IMR-90 (cell line): ENCODE results near the gene CPT1A. TPM values are rescaled to one million over a fixed set of nuclear protein-coding genes. Genes with fewer than 3 reads are reported as not detected.

Source experiments
- ATAC-seq: fragments of 200-7000 bp; cut with Tn5 transposase; 2 replicates; pipeline ENCODE4 v1.9.1; 2020; ENCODE audit warnings: low read depth, mild to moderate bottlenecking, moderate library complexity
- BruUV-seq: library from RNA; stranded (reverse); fragments of 400-500 nt; replicated peaks from 2 replicates; lab custom pipeline; 2021; lab: Mats Ljungman, UMichigan
- CTCF ChIA-PET: fragments of 300-600 bp; formaldehyde crosslinking; extraction: SDS; loops from one replicate; lab custom pipeline; 2021; ENCODE audit warnings: antibody characterized with exemption; lab: Yijun Ruan, JAX
- POLR2A ChIA-PET: fragments of 300-600 bp; sonication (Branson Sonifier 250); formaldehyde crosslinking; loops from one replicate; lab custom pipeline; 2022; ENCODE audit warnings: antibody characterized with exemption; ENCODE audit not compliant: unreplicated experiment; lab: Charles Lee
- DNase-seq: peaks from one replicate; pipeline ENCODE4 v3.0.0; 2013
- H2AFZ ChIP-seq: replicated peaks from 2 replicates; pipeline ENCODE3; 2013; ENCODE audit warnings: low read length, mild to moderate bottlenecking; ENCODE audit not compliant: poor library complexity
- H2AK5ac ChIP-seq: 2 replicates; pipeline ENCODE4 v1.6.1; 2013; ENCODE audit warnings: low read depth, low read length, inconsistent platforms
- H2AK9ac ChIP-seq: replicated peaks from 2 replicates; pipeline ENCODE3; 2013; ENCODE audit warnings: mild to moderate bottlenecking, low read depth, low read length, moderate library complexity; ENCODE audit not compliant: poor library complexity
- H2BK120ac ChIP-seq: 2 replicates; pipeline ENCODE4 v1.6.1; 2013; ENCODE audit warnings: low read depth, low read length, inconsistent platforms
- H2BK15ac ChIP-seq: 3 replicates; pipeline ENCODE4 v1.6.1; 2013; ENCODE audit warnings: low read depth, low read length, inconsistent platforms
- H2BK20ac ChIP-seq: 2 replicates; pipeline ENCODE4 v1.6.1; 2013; ENCODE audit warnings: low read depth, mild to moderate bottlenecking, inconsistent platforms, low read length, moderate library complexity
- H2BK5ac ChIP-seq: 2 replicates; pipeline ENCODE4 v1.6.1; 2013; ENCODE audit warnings: mild to moderate bottlenecking, low read depth, low read length, inconsistent platforms; ENCODE audit not compliant: poor library complexity, severe bottlenecking
- H3K14ac ChIP-seq: replicated peaks from 2 replicates; pipeline ENCODE4 v1.6.1; 2013; ENCODE audit warnings: low read depth, low read length, inconsistent platforms
- H3K18ac ChIP-seq: 2 replicates; pipeline ENCODE4 v1.6.1; 2013; ENCODE audit warnings: low read depth, low read length, control low read depth
- H3K23ac ChIP-seq: 2 replicates; pipeline ENCODE4 v1.6.1; 2013; ENCODE audit warnings: low read depth, low read length, inconsistent platforms
- H3K27ac ChIP-seq: 2 replicates; pipeline ENCODE4 v1.5.1; 2013; ENCODE audit warnings: mild to moderate bottlenecking, control low read depth, low read length; ENCODE audit not compliant: insufficient read depth
- H3K27me3 ChIP-seq: 2 replicates; pipeline ENCODE4 v1.6.1; 2013; ENCODE audit warnings: low read length; ENCODE audit not compliant: control insufficient read depth, insufficient read depth
- H3K36me3 ChIP-seq: 2 replicates; pipeline ENCODE4 v1.6.1; 2013; ENCODE audit warnings: low read length, mixed read lengths; ENCODE audit not compliant: control insufficient read depth, insufficient read depth
- H3K4ac ChIP-seq: 2 replicates; pipeline ENCODE4 v1.6.1; 2013; ENCODE audit warnings: low read depth, low read length, inconsistent platforms
- H3K4me1 ChIP-seq: 2 replicates; pipeline ENCODE4 v1.6.1; 2013; ENCODE audit warnings: low read length, mixed read lengths; ENCODE audit not compliant: control insufficient read depth, insufficient read depth
- H3K4me2 ChIP-seq: 2 replicates; pipeline ENCODE4 v1.6.1; 2013; ENCODE audit warnings: low read depth, mild to moderate bottlenecking, control low read depth, low read length, moderate library complexity
- H3K4me3 ChIP-seq: 2 replicates; pipeline ENCODE4 v1.5.1; 2013; ENCODE audit warnings: low read depth, mild to moderate bottlenecking, control low read depth, low read length, moderate library complexity; ENCODE audit not compliant: insufficient read depth
- H3K56ac ChIP-seq: 2 replicates; pipeline ENCODE4 v1.6.1; 2013; ENCODE audit warnings: low read length, inconsistent platforms; ENCODE audit not compliant: insufficient read depth; ENCODE audit errors: extremely low read depth
- H3K79me1 ChIP-seq, 2 experiments: 2 replicates each; pipeline ENCODE4 v1.6.1; 2013; ENCODE audit warnings: low read length in 2 of 2, inconsistent platforms in 1 of 2, low read depth in 1 of 2
- H3K9ac ChIP-seq: 2 replicates; pipeline ENCODE4 v1.6.1; 2013; ENCODE audit warnings: low read depth, low read length, control low read depth
- H3K9me1 ChIP-seq: 2 replicates; pipeline ENCODE4 v1.6.1; 2013; ENCODE audit warnings: low read length, inconsistent platforms; ENCODE audit not compliant: insufficient read depth
- H3K9me3 ChIP-seq: 2 replicates; pipeline ENCODE4 v1.6.1; 2013; ENCODE audit warnings: low read length; ENCODE audit not compliant: control insufficient read depth, insufficient read depth
- H4K20me1 ChIP-seq: 2 replicates; pipeline ENCODE4 v1.6.1; 2013; ENCODE audit warnings: low read length, inconsistent platforms; ENCODE audit not compliant: insufficient read depth
- H4K5ac ChIP-seq: 2 replicates; pipeline ENCODE4 v1.6.1; 2013; ENCODE audit warnings: mild to moderate bottlenecking, low read depth, low read length, control low read depth
- H4K8ac ChIP-seq, 2 experiments: 2 replicates each; pipeline ENCODE4 v1.6.1; 2013; ENCODE audit warnings: low read depth in 2 of 2, low read length in 2 of 2, control low read depth in 1 of 2, inconsistent platforms in 1 of 2
- H4K91ac ChIP-seq: 2 replicates; pipeline ENCODE4 v1.6.1; 2013; ENCODE audit warnings: low read depth, low read length, inconsistent platforms; ENCODE audit not compliant: insufficient read depth
- CHD1 ChIP-seq: IDR thresholded peaks from 2 replicates; pipeline ENCODE4 v1.6.1; 2012; ENCODE audit warnings: low read depth, low read length, improper control_type of control experiment
- CTCF ChIP-seq: conservative IDR thresholded peaks from 2 replicates; pipeline ENCODE4 v1.5.1; 2012; ENCODE audit warnings: mild to moderate bottlenecking, low read depth, low read length, improper control_type of control experiment
- MAZ ChIP-seq: IDR thresholded peaks from 2 replicates; pipeline ENCODE4 v1.6.1; 2012; ENCODE audit warnings: low read depth, mild to moderate bottlenecking, low read length, improper control_type of control experiment, moderate library complexity, borderline replicate concordance
- MXI1 ChIP-seq: IDR thresholded peaks from 2 replicates; pipeline ENCODE4 v1.6.1; 2012; ENCODE audit warnings: low read depth, mild to moderate bottlenecking, low read length, moderate library complexity, borderline replicate concordance
- NFE2L2 ChIP-seq: fragments of 150-350 bp; IDR thresholded peaks from 2 replicates; pipeline ENCODE4 v1.6.1; 2016; ENCODE audit warnings: low read depth, mild to moderate bottlenecking, low read length
- POLR2A ChIP-seq: IDR thresholded peaks from 2 replicates; pipeline ENCODE4 v1.6.1; 2012; ENCODE audit warnings: mild to moderate bottlenecking, low read depth, low read length
- RAD21 ChIP-seq: IDR thresholded peaks from 2 replicates; pipeline ENCODE4 v1.6.1; 2012; ENCODE audit warnings: low read length, improper control_type of control experiment
- RCOR1 ChIP-seq: IDR thresholded peaks from 2 replicates; pipeline ENCODE4 v1.6.1; 2012; ENCODE audit warnings: mild to moderate bottlenecking, low read length, improper control_type of control experiment; ENCODE audit not compliant: insufficient replicate concordance
- RFX5 ChIP-seq: IDR thresholded peaks from 2 replicates; pipeline ENCODE4 v1.8.0; 2012; ENCODE audit warnings: low read depth, mild to moderate bottlenecking, low read length, moderate library complexity
- SMC3 ChIP-seq: fragments of 150-350 bp; IDR thresholded peaks from 2 replicates; pipeline ENCODE4 v1.6.1; 2016; ENCODE audit warnings: low read depth, mild to moderate bottlenecking, antibody characterized with exemption, low read length, moderate library complexity
- USF2 ChIP-seq: fragments of 150-350 bp; IDR thresholded peaks from 2 replicates; pipeline ENCODE4 v1.6.1; 2017; ENCODE audit warnings: mild to moderate bottlenecking, antibody characterized with exemption, low read length, low read depth
- WGBS, 2 experiments: methylation state at CpG; one replicate each; pipeline versions ENCODE4 v1.1.5 to v1.1.7; 2013; ENCODE audit warnings: missing lambda C conversion rate in 2 of 2; ENCODE audit not compliant: insufficient read length in 1 of 2; ENCODE audit errors: extremely low coverage in 2 of 2; 5-methylcytosine and 5-hydroxymethylcytosine counted together
- dilution Hi-C: fragments of 300-500 bp; cut with HindIII; formaldehyde crosslinking; loops from one replicate; pipeline ENCODE4 v1.14.3; 2018; ENCODE audit warnings: low sequenced_read_pairs; ENCODE audit not compliant: unreplicated experiment
- in situ Hi-C: fragments of 300-500 bp; cut with MboI; formaldehyde crosslinking; loops from 3 replicates; pipeline ENCODE4 v1.14.3; 2019; ENCODE audit warnings: low sequenced_read_pairs, inconsistent platforms, mixed read lengths
- intact Hi-C: fragments of 100-400 bp; cut with micrococcal nuclease; formaldehyde crosslinking; loops from 2 replicates; pipeline ENCODE4 v1.10.0; 2022
- polyA plus RNA-seq, 3 experiments: library from polyadenylated mRNA; depleted of rRNA; stranded (reverse); fragments of >200 nt; gene quantifications; 2 replicates each; pipeline ENCODE4 v1.2.3, GENCODE V29; 2012; ENCODE audit warnings: low replicate concordance in 1 of 3
- total RNA-seq: library from RNA; depleted of rRNA; stranded (reverse); fragments of >200 nt; gene quantifications from 2 replicates; pipeline ENCODE4 v1.2.3, GENCODE V29; 2012
- TF ChIP-seq, protein P1 (sequence below): fragments of 150-350 bp; IDR thresholded peaks from 2 replicates; pipeline ENCODE4 v1.6.1; 2016; ENCODE audit warnings: low read depth, mild to moderate bottlenecking, low read length, moderate library complexity, borderline replicate concordance

CPT1A gene
- total and polyA plus RNA-seq, 2 of the 4 experiments (the other 2 are of a cell fraction), result 15.4 to 21.3 TPM

DNA sequence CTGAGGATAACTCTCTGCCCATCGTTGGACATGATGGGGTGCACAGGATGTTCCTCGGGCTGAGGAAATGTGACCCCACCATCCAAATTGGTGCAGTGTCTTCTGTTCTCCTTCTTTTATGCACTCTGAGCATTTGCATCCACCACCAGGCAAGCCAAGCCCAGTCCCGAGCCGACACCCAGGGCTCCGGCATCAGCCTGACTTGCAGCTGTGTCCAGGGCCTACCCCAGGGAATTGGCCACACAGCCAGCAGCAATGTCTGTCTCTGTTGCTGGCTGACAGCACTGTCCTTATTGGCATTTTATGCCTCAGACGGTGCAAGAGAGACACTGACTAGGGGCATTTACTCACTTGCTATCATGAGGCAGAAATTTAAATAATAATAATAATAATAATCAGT is 25.4 kb upstream of the CPT1A start:
- 74% methylated on average over 5 of the region's 6 CpGs; no CpG with 5 or more reads in 1 of the 2 experiments for WGBS, 2 experiments
- no peak overlapping the region for H2BK5ac ChIP-seq
- no peaks in the 10 kb centered on the region for H3K79me1 ChIP-seq
- no peak overlapping the region for H2AFZ ChIP-seq
- H2BK120ac ChIP-seq, result no peak overlapping the region
- no peak overlapping the region for H2AK5ac ChIP-seq
- in situ Hi-C loops, result no loop called here
- H2AK9ac ChIP-seq, result no peak overlapping the region
- intact Hi-C loops, result no loop called here
- no peak for DNase-seq
- no peak overlapping the region for H3K4me2 ChIP-seq
- no peaks in the 10 kb centered on the region for H4K20me1 ChIP-seq
- H3K9me1 ChIP-seq, result no peaks in the 10 kb centered on the region
- CTCF ChIA-PET, result no interaction called here
- H3K4me1 ChIP-seq, result no peaks in the 10 kb centered on the region
- no peak overlapping the region for H3K27ac ChIP-seq
- H3K4ac ChIP-seq, result no peak overlapping the region
- no peak overlapping the region for H4K91ac ChIP-seq
- H4K8ac ChIP-seq, result no peak overlapping the region
- peaks cover 23% of the 10 kb centered on the region for H3K27me3 ChIP-seq
- POLR2A ChIA-PET, result no interaction called here
- H3K56ac ChIP-seq, result no peak overlapping the region
- dilution Hi-C loops, result no loop called here
- no TSS peak for BruUV-seq
- no peak for ATAC-seq
- no peak overlapping the region for H3K23ac ChIP-seq
- no peaks in the 10 kb centered on the region for H3K36me3 ChIP-seq
- H3K4me3 ChIP-seq, result no peak overlapping the region
- no peak overlapping the region for H3K18ac ChIP-seq
- H2BK20ac ChIP-seq, result no peak overlapping the region
- no peak overlapping the region for H3K14ac ChIP-seq
- peaks cover 6% of the 10 kb centered on the region for H3K9me3 ChIP-seq
- TF ChIP-seq MXI1 (no peak), MAZ (no peak), NFE2L2 (no peak), CTCF (no peak), SMC3 (no peak), USF2 (no peak), CHD1 (no peak), POLR2A (no peak), RAD21 (no peak), RCOR1 (no peak), RFX5 (no peak)
- TF ChIP-seq, protein P1, sequence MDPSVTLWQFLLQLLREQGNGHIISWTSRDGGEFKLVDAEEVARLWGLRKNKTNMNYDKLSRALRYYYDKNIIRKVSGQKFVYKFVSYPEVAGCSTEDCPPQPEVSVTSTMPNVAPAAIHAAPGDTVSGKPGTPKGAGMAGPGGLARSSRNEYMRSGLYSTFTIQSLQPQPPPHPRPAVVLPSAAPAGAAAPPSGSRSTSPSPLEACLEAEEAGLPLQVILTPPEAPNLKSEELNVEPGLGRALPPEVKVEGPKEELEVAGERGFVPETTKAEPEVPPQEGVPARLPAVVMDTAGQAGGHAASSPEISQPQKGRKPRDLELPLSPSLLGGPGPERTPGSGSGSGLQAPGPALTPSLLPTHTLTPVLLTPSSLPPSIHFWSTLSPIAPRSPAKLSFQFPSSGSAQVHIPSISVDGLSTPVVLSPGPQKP, result no peak
- H2BK15ac ChIP-seq, result no peak overlapping the region
- no peak overlapping the region for H4K5ac ChIP-seq
- H3K9ac ChIP-seq, result no peak overlapping the region
